NT2/D1 (cell line): ENCODE measurements around the gene AFF3.

Experiments
- SUZ12 ChIP-seq: IDR thresholded peaks from 2 replicates; pipeline ENCODE4 v1.6.1; 2011; ENCODE audit not compliant: insufficient read length, insufficient read depth; ENCODE audit errors: extremely low read depth
- YY1 ChIP-seq: IDR thresholded peaks from 2 replicates; pipeline ENCODE4 v1.6.1; 2011; ENCODE audit not compliant: insufficient read length, insufficient read depth
- ZNF274 ChIP-seq: IDR thresholded peaks from 2 replicates; pipeline ENCODE4 v1.6.1; 2011; ENCODE audit warnings: mild to moderate bottlenecking, low read depth, low read length

- TF ChIP-seq YY1 = no peak
- TF ChIP-seq ZNF274 = no peak
- no peak for TF ChIP-seq SUZ12
Measured at GRCh38 chr2:99939135-99939534, 203.3 kb downstream of the AFF3 start.
